Keratinocyte (primary cell): ENCODE data around the gene SLC26A3. TPM values are rescaled to one million over a fixed set of nuclear protein-coding genes. Genes with fewer than 3 reads are reported as not detected.

Experiments used
- DNase-seq: peaks from one replicate; pipeline ENCODE4 v3.0.0-alpha.2; 2011; ENCODE audit warnings: low read depth, missing footprints, low spot score
- FAIRE-seq: peaks from 2 replicates; lab custom pipeline; 2011; peaks lifted over from hg19 to GRCh38; lab: Jason Lieb, UNC
- H2AFZ ChIP-seq: 2 replicates; pipeline ENCODE4 v1.6.0; 2012; ENCODE audit warnings: low read length, control low read depth, inconsistent platforms; ENCODE audit not compliant: control insufficient read depth
- H3K27ac ChIP-seq: 2 replicates; pipeline ENCODE4 v1.5.1; 2011; ENCODE audit warnings: low read length; ENCODE audit not compliant: control insufficient read depth, insufficient read depth
- H3K27me3 ChIP-seq: 3 replicates; pipeline ENCODE4 v1.6.0; 2011; ENCODE audit warnings: low read length; ENCODE audit not compliant: control insufficient read depth, insufficient read depth; ENCODE audit errors: extremely low read depth
- H3K36me3 ChIP-seq, 2 experiments: 2 replicates in 1 of 2; 3 replicates in 1 of 2; pipeline ENCODE4 v1.5.1; 2011; ENCODE audit warnings: low read length in 2 of 2, mild to moderate bottlenecking in 1 of 2; ENCODE audit not compliant: control insufficient read depth in 2 of 2, insufficient read depth in 2 of 2; ENCODE audit errors: extremely low read depth in 1 of 2
- H3K4me1 ChIP-seq: 3 replicates; pipeline ENCODE4 v1.5.1; 2011; ENCODE audit warnings: low read length; ENCODE audit not compliant: control insufficient read depth, insufficient read depth; ENCODE audit errors: extremely low read depth
- H3K4me2 ChIP-seq: 3 replicates; pipeline ENCODE4 v1.6.0; 2011; ENCODE audit warnings: low read depth, low read length; ENCODE audit not compliant: control insufficient read depth, insufficient read depth; ENCODE audit errors: extremely low read depth
- H3K4me3 ChIP-seq, 3 experiments: fragments of 200-600 bp in 1 of 3; sonication (generic) in 1 of 3; 2 replicates in 2 of 3; 3 replicates in 1 of 3; pipeline ENCODE4 v1.5.1; 2011 to 2016; ENCODE audit warnings: low read length in 3 of 3, mild to moderate bottlenecking in 3 of 3, control low read depth in 2 of 3, inconsistent platforms in 1 of 3, low read depth in 1 of 3, mixed read lengths in 1 of 3, mixed run types in 1 of 3, moderate library complexity in 1 of 3; ENCODE audit not compliant: control insufficient read depth in 2 of 3, insufficient read depth in 2 of 3; ENCODE audit errors: extremely low read depth in 1 of 3
- H3K79me2 ChIP-seq: 2 replicates; pipeline ENCODE4 v1.6.0; 2012; ENCODE audit warnings: low read length; ENCODE audit not compliant: control insufficient read depth, insufficient read depth
- H3K9ac ChIP-seq: 3 replicates; pipeline ENCODE4 v1.6.0; 2011; ENCODE audit warnings: low read length; ENCODE audit not compliant: control insufficient read depth, insufficient read depth; ENCODE audit errors: extremely low read depth
- H3K9me1 ChIP-seq: 3 replicates; pipeline ENCODE4 v1.6.0; 2011; ENCODE audit warnings: low read length; ENCODE audit not compliant: control insufficient read depth, insufficient read depth; ENCODE audit errors: extremely low read depth
- H3K9me3 ChIP-seq: 2 replicates; pipeline ENCODE4 v1.5.1; 2012; ENCODE audit warnings: low read depth, low read length; ENCODE audit not compliant: control insufficient read depth
- H4K20me1 ChIP-seq: 3 replicates; pipeline ENCODE4 v1.6.0; 2011; ENCODE audit warnings: low read length; ENCODE audit not compliant: control insufficient read depth, insufficient read depth; ENCODE audit errors: extremely low read depth
- EZH2 ChIP-seq: IDR thresholded peaks from one replicate; pipeline ENCODE4 v1.6.1; 2012; ENCODE audit warnings: inconsistent platforms, mild to moderate bottlenecking, low read length, moderate library complexity
- dilution Hi-C: fragments of 300-500 bp; cut with MboI; formaldehyde crosslinking; loops from one replicate; pipeline ENCODE4 v1.7.0; 2020; ENCODE audit warnings: low sequenced_read_pairs; ENCODE audit not compliant: extremely low pct_ligation_motif_present
- polyA plus RNA-seq, 5 experiments: library from polyadenylated mRNA; depleted of rRNA in 3 of 5; stranded (reverse) in 3 of 5; stranded (forward) in 1 of 5; unstranded in 1 of 5; fragments of >200 nt; gene quantifications; 1 replicate in 1 of 5; 2 replicates in 3 of 5; 3 replicates in 1 of 5; pipeline versions ENCODE4 v1.2.1 to v1.2.3, GENCODE V29; 2011 to 2012; ENCODE audit warnings: missing spikeins in 2 of 5, low read depth in 1 of 5, low replicate concordance in 1 of 5
- TF ChIP-seq, protein P1 (sequence below), 3 experiments: IDR thresholded peaks in 1 of 3; conservative IDR thresholded peaks in 1 of 3; optimal IDR thresholded peaks in 1 of 3; 2 replicates in 2 of 3; 3 replicates in 1 of 3; pipeline versions ENCODE3 to v1.5.1; 2011; ENCODE audit warnings: low read length in 3 of 3, mild to moderate bottlenecking in 3 of 3, moderate library complexity in 2 of 3, control low read depth in 1 of 3, inconsistent platforms in 1 of 3; ENCODE audit not compliant: insufficient read depth in 2 of 3; ENCODE audit errors: extremely low read depth in 1 of 3

Gene SLC26A3
- polyA plus RNA-seq, 1 donor (not counting 4 experiments of a cell fraction or from before 2014, with no cell fraction given) = not detected

- Histone ChIP-seq H3K79me2 (no peaks in the 10 kb centered on the region), H3K4me3 (no peak overlapping the region), H3K27me3 (no peaks in the 10 kb centered on the region), H3K4me2 (no peak overlapping the region), H3K9me1 (no peaks in the 10 kb centered on the region), H3K27ac (no peak overlapping the region), H2AFZ (no peak overlapping the region), H3K9me3 (no peaks in the 10 kb centered on the region), H3K9ac (no peak overlapping the region), H3K4me1 (no peaks in the 10 kb centered on the region), H4K20me1 (no peaks in the 10 kb centered on the region), H3K36me3 (no peaks in the 10 kb centered on the region)
- no peak for DNase-seq
- FAIRE-seq = no peak
- TF ChIP-seq EZH2 = no peak
- TF ChIP-seq, protein P1, sequence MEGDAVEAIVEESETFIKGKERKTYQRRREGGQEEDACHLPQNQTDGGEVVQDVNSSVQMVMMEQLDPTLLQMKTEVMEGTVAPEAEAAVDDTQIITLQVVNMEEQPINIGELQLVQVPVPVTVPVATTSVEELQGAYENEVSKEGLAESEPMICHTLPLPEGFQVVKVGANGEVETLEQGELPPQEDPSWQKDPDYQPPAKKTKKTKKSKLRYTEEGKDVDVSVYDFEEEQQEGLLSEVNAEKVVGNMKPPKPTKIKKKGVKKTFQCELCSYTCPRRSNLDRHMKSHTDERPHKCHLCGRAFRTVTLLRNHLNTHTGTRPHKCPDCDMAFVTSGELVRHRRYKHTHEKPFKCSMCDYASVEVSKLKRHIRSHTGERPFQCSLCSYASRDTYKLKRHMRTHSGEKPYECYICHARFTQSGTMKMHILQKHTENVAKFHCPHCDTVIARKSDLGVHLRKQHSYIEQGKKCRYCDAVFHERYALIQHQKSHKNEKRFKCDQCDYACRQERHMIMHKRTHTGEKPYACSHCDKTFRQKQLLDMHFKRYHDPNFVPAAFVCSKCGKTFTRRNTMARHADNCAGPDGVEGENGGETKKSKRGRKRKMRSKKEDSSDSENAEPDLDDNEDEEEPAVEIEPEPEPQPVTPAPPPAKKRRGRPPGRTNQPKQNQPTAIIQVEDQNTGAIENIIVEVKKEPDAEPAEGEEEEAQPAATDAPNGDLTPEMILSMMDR (optimal IDR thresholded peaks at IDR 0.05 in 1 of 3, IDR thresholded peaks at IDR 0.05 in 1 of 3, conservative IDR thresholded peaks at IDR 0.05 in 1 of 3; ENCODE audit: extremely low read depth in 1 of 3, insufficient read depth in 2 of 3, low read length in 3 of 3) = no peak
- dilution Hi-C loops = no loop called here
Measured at GRCh38 chr7:107809179-107809578, 6.2 kb upstream of the SLC26A3 start.

DNA sequence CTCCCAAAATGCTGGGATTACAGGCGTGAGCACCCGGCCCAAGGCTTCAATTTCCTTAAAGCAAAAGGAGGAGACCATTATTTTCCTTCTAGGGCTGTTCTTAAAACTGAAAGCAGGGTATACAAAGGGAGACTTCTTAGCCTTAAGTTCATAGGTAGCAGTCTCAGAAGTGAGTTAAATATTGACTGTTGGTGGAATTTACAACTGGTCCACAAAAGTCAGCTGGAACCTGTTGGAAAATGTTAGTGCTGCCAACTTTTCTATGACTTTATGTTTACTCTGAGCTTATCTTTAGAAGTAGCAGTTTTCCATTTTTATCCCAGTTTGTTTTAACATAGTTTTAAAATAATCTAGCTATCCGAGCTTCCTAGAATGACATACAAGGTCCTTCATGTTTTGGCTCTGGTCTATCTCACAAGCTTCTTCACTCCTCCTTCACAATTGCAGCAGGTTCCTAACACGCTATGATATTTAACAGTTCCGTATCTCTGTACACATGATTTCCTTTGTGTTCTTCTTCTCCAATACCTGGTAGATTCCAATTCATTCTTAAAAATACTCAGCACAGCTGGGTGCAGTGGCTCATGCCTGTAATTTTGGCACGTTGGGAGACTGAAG, 3.3 kb downstream of the SLC26A3 start:
- DNase-seq (no peak), FAIRE-seq (no peak)

More for the DNA sequence above, 3.3 kb downstream of the SLC26A3 start:
- dilution Hi-C loops = no loop called here
- H3K4me3 ChIP-seq = no peak overlapping the region
- no peak for TF ChIP-seq EZH2
- TF ChIP-seq, protein P1 (optimal IDR thresholded peaks at IDR 0.05 in 1 of 3, IDR thresholded peaks at IDR 0.05 in 1 of 3, conservative IDR thresholded peaks at IDR 0.05 in 1 of 3; ENCODE audit: extremely low read depth in 1 of 3, insufficient read depth in 2 of 3, low read length in 3 of 3) = no peak
- no peak overlapping the region for H2AFZ ChIP-seq
- H3K4me2 ChIP-seq = no peak overlapping the region
- no peaks in the 10 kb centered on the region for H3K79me2 ChIP-seq
- H4K20me1 ChIP-seq = no peaks in the 10 kb centered on the region
- no peak overlapping the region for H3K9ac ChIP-seq
- no peaks in the 10 kb centered on the region for H3K36me3 ChIP-seq
- no peaks in the 10 kb centered on the region for H3K4me1 ChIP-seq
- H3K27me3 ChIP-seq = peaks cover 4% of the 10 kb centered on the region
- no peak overlapping the region for H3K27ac ChIP-seq
- H3K9me3 ChIP-seq = no peaks in the 10 kb centered on the region
- no peaks in the 10 kb centered on the region for H3K9me1 ChIP-seq
